Measurements from ENCODE around the gene ST6GALNAC3. TPM values are rescaled to one million over a fixed set of nuclear protein-coding genes. Genes with fewer than 3 reads are reported as not detected.
"Not testable (repeated sequence)": the region's sequence is repeated elsewhere in the genome, so short reads cannot be mapped to it uniquely, and the experiment has no call there.

ST6GALNAC3 gene
- total RNA-seq, 2 experiments from 2014 or later, result 3.0 to 3.5 TPM

- no peak for DNase-seq
- Mint-ChIP-seq H3K36me3 (peaks cover 3% of the 10 kb centered on the region), H3K27ac (no peak overlapping the region), H3K4me1 (peaks cover 7% of the 10 kb centered on the region), H3K27me3 (no peaks in the 10 kb centered on the region), H3K4me3 (no peak overlapping the region), H3K9me3 (peaks cover 4% of the 10 kb centered on the region)
Measured at GRCh38 chr1:76238094-76238628, 163.6 kb downstream of the ST6GALNAC3 start.

GRCh38 chr1:76239470-76239918 is 164.9 kb downstream of the ST6GALNAC3 start:
- Mint-ChIP-seq H3K27ac (no peak overlapping the region), H3K9me3 (peaks cover 16% of the 10 kb centered on the region), H3K4me3 (no peak overlapping the region), H3K27me3 (no peaks in the 10 kb centered on the region), H3K4me1 (peaks cover 7% of the 10 kb centered on the region), H3K36me3 (peaks cover 13% of the 10 kb centered on the region)
- no peak for DNase-seq

- Mint-ChIP-seq H3K36me3 (peaks cover 20% of the 10 kb centered on the region), H3K27me3 (no peaks in the 10 kb centered on the region), H3K4me3 (no peak overlapping the region), H3K27ac (no peak overlapping the region), H3K4me1 (peaks cover 9% of the 10 kb centered on the region), H3K9me3 (peaks cover 21% of the 10 kb centered on the region)
- DNase-seq, result no peak
Measured at GRCh38 chr1:76240316-76240715, 165.8 kb downstream of the ST6GALNAC3 start.

GRCh38 chr1:76242587-76242986 is 168.0 kb downstream of the ST6GALNAC3 start:
- H3K27ac Mint-ChIP-seq, H3K4me3 Mint-ChIP-seq, DNase-seq, H3K27me3 Mint-ChIP-seq: not testable (repeated sequence)
- peaks cover 23% of the 10 kb centered on the region for H3K36me3 Mint-ChIP-seq
- peaks cover 25% of the 10 kb centered on the region for H3K9me3 Mint-ChIP-seq
- H3K4me1 Mint-ChIP-seq, result peaks cover 20% of the 10 kb centered on the region

GRCh38 chr1:76247261-76247852 is 172.8 kb downstream of the ST6GALNAC3 start:
- Mint-ChIP-seq H3K27me3 (no peaks in the 10 kb centered on the region), H3K27ac (no peak overlapping the region), H3K36me3 (peaks cover 26% of the 10 kb centered on the region), H3K4me3 (no peak overlapping the region), H3K4me1 (peaks cover 16% of the 10 kb centered on the region), H3K9me3 (peaks cover 26% of the 10 kb centered on the region)
- DNase-seq, result no peak

GRCh38 chr1:76250271-76250670 is 175.7 kb downstream of the ST6GALNAC3 start:
- H3K4me3 Mint-ChIP-seq, result no peak overlapping the region
- no peaks in the 10 kb centered on the region for H3K27me3 Mint-ChIP-seq
- peaks cover 11% of the 10 kb centered on the region for H3K9me3 Mint-ChIP-seq
- H3K4me1 Mint-ChIP-seq, result peaks cover 34% of the 10 kb centered on the region
- H3K27ac Mint-ChIP-seq, result no peak overlapping the region
- peaks cover 21% of the 10 kb centered on the region for H3K36me3 Mint-ChIP-seq
- DNase-seq, result no peak

GRCh38 chr1:76252431-76252830 is 177.9 kb downstream of the ST6GALNAC3 start:
- no peak for DNase-seq
- Mint-ChIP-seq H3K4me1 (peaks cover 42% of the 10 kb centered on the region), H3K9me3 (peaks cover 7% of the 10 kb centered on the region), H3K27ac (no peak overlapping the region), H3K36me3 (peaks cover 21% of the 10 kb centered on the region), H3K27me3 (no peaks in the 10 kb centered on the region), H3K4me3 (no peak overlapping the region)

- DNase-seq, result peak; percentile 30
- Mint-ChIP-seq H3K27me3 (no peaks in the 10 kb centered on the region), H3K9me3 (peaks cover 6% of the 10 kb centered on the region), H3K4me3 (no peak overlapping the region), H3K36me3 (peaks cover 19% of the 10 kb centered on the region), H3K27ac (peak overlapping the region; percentile 81), H3K4me1 (peaks cover 57% of the 10 kb centered on the region)
Measured at GRCh38 chr1:76254104-76255030, 179.8 kb downstream of the ST6GALNAC3 start.

- DNase-seq, result no peak
- Mint-ChIP-seq H3K4me1 (peaks cover 72% of the 10 kb centered on the region), H3K9me3 (peaks cover 6% of the 10 kb centered on the region), H3K27ac (peak overlapping the region; percentile 92), H3K4me3 (peak overlapping the region; percentile 62), H3K36me3 (peaks cover 17% of the 10 kb centered on the region), H3K27me3 (no peaks in the 10 kb centered on the region)
Measured at GRCh38 chr1:76256289-76257223, 182.0 kb downstream of the ST6GALNAC3 start.

- peak; percentile 26 for DNase-seq
- H3K4me1 Mint-ChIP-seq, result peaks cover 75% of the 10 kb centered on the region
- H3K27ac Mint-ChIP-seq, result peak overlapping the region; percentile 92
- H3K27me3 Mint-ChIP-seq, result no peaks in the 10 kb centered on the region
- H3K9me3 Mint-ChIP-seq, result peaks cover 6% of the 10 kb centered on the region
- no peak overlapping the region for H3K4me3 Mint-ChIP-seq
- peaks cover 15% of the 10 kb centered on the region for H3K36me3 Mint-ChIP-seq
Measured at GRCh38 chr1:76257823-76258222, 183.3 kb downstream of the ST6GALNAC3 start.

- no peaks in the 10 kb centered on the region for H3K27me3 Mint-ChIP-seq
- H3K4me1 Mint-ChIP-seq, result peaks cover 69% of the 10 kb centered on the region
- H3K27ac Mint-ChIP-seq, result peak overlapping the region; percentile 27
- peaks cover 11% of the 10 kb centered on the region for H3K36me3 Mint-ChIP-seq
- H3K9me3 Mint-ChIP-seq, result peaks cover 3% of the 10 kb centered on the region
- DNase-seq, result no peak
- no peak overlapping the region for H3K4me3 Mint-ChIP-seq
Measured at GRCh38 chr1:76259270-76259669, 184.7 kb downstream of the ST6GALNAC3 start.

GRCh38 chr1:76260279-76260678 is 185.7 kb downstream of the ST6GALNAC3 start:
- no peaks in the 10 kb centered on the region for H3K27me3 Mint-ChIP-seq
- H3K4me3 Mint-ChIP-seq, result no peak overlapping the region
- H3K4me1 Mint-ChIP-seq, result peaks cover 60% of the 10 kb centered on the region
- DNase-seq, result no peak
- H3K27ac Mint-ChIP-seq, result peak overlapping the region; percentile 82
- peaks cover 3% of the 10 kb centered on the region for H3K36me3 Mint-ChIP-seq
- peaks cover 2% of the 10 kb centered on the region for H3K9me3 Mint-ChIP-seq

GRCh38 chr1:76262601-76263000 is 188.1 kb downstream of the ST6GALNAC3 start:
- no peak for DNase-seq
- no peak overlapping the region for H3K4me3 Mint-ChIP-seq
- no peak overlapping the region for H3K27ac Mint-ChIP-seq
- no peaks in the 10 kb centered on the region for H3K27me3 Mint-ChIP-seq
- peaks cover 54% of the 10 kb centered on the region for H3K4me1 Mint-ChIP-seq
- peaks cover 2% of the 10 kb centered on the region for H3K36me3 Mint-ChIP-seq
- peaks cover 2% of the 10 kb centered on the region for H3K9me3 Mint-ChIP-seq

- peaks cover 2% of the 10 kb centered on the region for H3K36me3 Mint-ChIP-seq
- DNase-seq, result no peak
- H3K27me3 Mint-ChIP-seq, result no peaks in the 10 kb centered on the region
- H3K4me1 Mint-ChIP-seq, result peaks cover 56% of the 10 kb centered on the region
- peaks cover 2% of the 10 kb centered on the region for H3K9me3 Mint-ChIP-seq
- no peak overlapping the region for H3K27ac Mint-ChIP-seq
- H3K4me3 Mint-ChIP-seq, result no peak overlapping the region
Measured at GRCh38 chr1:76264642-76265041, 190.1 kb downstream of the ST6GALNAC3 start.
